NCI-H345 treated with DMSO at 0.1 percent for 48 hours (cell line): ENCODE measurements around the gene TBCCD1.

Experiments used
- DNase-seq: peaks from one replicate; lab custom pipeline; 2025; ENCODE audit not compliant: unreplicated experiment; lab: John Stamatoyannopoulos, UW

TBCCD1 gene

GRCh38 chr3:186567072-186567921, at the start of gene TBCCD1:
Gene TBCCD1 (minus strand): TSS chr3:186567339. CDS start chr3:186564329, 3,010 bp downstream.
- DNase-seq, result peak; percentile 89

- no peak for DNase-seq
These were observed 49.1 kb upstream of the TBCCD1 start for GRCh38 chr3:186616299-186616617.

- DNase-seq, result peak; percentile 78
These were observed 47.7 kb upstream of the TBCCD1 start for GRCh38 chr3:186614597-186615483.

GRCh38 chr3:186614266-186614596, 47.1 kb upstream of the TBCCD1 start:
- no peak for DNase-seq

GRCh38 chr3:186613637-186614265, 46.6 kb upstream of the TBCCD1 start:
- DNase-seq, result no peak

GRCh38 chr3:186612721-186613636, 45.8 kb upstream of the TBCCD1 start, which contains the start of gene AHSG:
Gene AHSG (plus strand): TSS chr3:186613060. CDS start chr3:186613142, 82 bp downstream.
- DNase-seq, result no peak

- DNase-seq, result no peak
These were observed 44.9 kb upstream of the TBCCD1 start for GRCh38 chr3:186612065-186612464.

- DNase-seq, result no peak
These were observed 42.2 kb upstream of the TBCCD1 start for GRCh38 chr3:186609247-186609868.

- no peak for DNase-seq
These were observed 41.6 kb upstream of the TBCCD1 start for GRCh38 chr3:186608624-186609215.

GRCh38 chr3:186605561-186606545, 38.7 kb upstream of the TBCCD1 start:
- DNase-seq, result no peak

GRCh38 chr3:186605078-186605477, 37.9 kb upstream of the TBCCD1 start:
- no peak for DNase-seq

- DNase-seq, result no peak
These were observed 36.0 kb upstream of the TBCCD1 start for GRCh38 chr3:186603159-186603558.

GRCh38 chr3:186600896-186601295, 33.8 kb upstream of the TBCCD1 start:
- DNase-seq, result no peak

GRCh38 chr3:186599785-186600166, 32.6 kb upstream of the TBCCD1 start:
- no peak for DNase-seq

GRCh38 chr3:186599142-186599784, 32.1 kb upstream of the TBCCD1 start:
- no peak for DNase-seq

- no peak for DNase-seq
These were observed 31.6 kb upstream of the TBCCD1 start for GRCh38 chr3:186598794-186599141.

GRCh38 chr3:186598108-186598784, 31.1 kb upstream of the TBCCD1 start:
- DNase-seq, result no peak
